Testis (tissue), 2 donors: Measurements from ENCODE around the gene HLA-DPA1.

Experiments
- POLR2A ChIP-seq: fragments of 450-650 bp; IDR thresholded peaks from one replicate; pipeline ENCODE4 v1.6.1; 2017; ENCODE audit warnings: antibody characterized with exemption, mild to moderate bottlenecking, moderate library complexity
- TF ChIP-seq, protein P1 (sequence below), 3 experiments: fragments of 450-650 bp in 2 of 3; fragments of 200-600 bp in 1 of 3; sonication (generic) in 1 of 3; IDR thresholded peaks; one replicate each; pipeline ENCODE4 v1.5.1; 2016 to 2019; ENCODE audit warnings: antibody characterized with exemption in 3 of 3, mild to moderate bottlenecking in 2 of 3, moderate library complexity in 1 of 3

GRCh38 chr6:33078442-33078841 is 5.0 kb upstream of the HLA-DPA1 start:
- TF ChIP-seq POLR2A: no peak
- TF ChIP-seq, protein P1, sequence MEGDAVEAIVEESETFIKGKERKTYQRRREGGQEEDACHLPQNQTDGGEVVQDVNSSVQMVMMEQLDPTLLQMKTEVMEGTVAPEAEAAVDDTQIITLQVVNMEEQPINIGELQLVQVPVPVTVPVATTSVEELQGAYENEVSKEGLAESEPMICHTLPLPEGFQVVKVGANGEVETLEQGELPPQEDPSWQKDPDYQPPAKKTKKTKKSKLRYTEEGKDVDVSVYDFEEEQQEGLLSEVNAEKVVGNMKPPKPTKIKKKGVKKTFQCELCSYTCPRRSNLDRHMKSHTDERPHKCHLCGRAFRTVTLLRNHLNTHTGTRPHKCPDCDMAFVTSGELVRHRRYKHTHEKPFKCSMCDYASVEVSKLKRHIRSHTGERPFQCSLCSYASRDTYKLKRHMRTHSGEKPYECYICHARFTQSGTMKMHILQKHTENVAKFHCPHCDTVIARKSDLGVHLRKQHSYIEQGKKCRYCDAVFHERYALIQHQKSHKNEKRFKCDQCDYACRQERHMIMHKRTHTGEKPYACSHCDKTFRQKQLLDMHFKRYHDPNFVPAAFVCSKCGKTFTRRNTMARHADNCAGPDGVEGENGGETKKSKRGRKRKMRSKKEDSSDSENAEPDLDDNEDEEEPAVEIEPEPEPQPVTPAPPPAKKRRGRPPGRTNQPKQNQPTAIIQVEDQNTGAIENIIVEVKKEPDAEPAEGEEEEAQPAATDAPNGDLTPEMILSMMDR (IDR thresholded peaks at IDR 0.05): no peak
